NB4 (cell line): ENCODE results near the gene IL1A.

Source experiments
- DNase-seq: peaks from one replicate; pipeline ENCODE4 v3.0.0; 2010; ENCODE audit warnings: low read depth
- H3K4me3 ChIP-seq: one replicate; pipeline ENCODE4 v1.5.1; 2011; ENCODE audit warnings: mild to moderate bottlenecking, low read depth, low read length, moderate library complexity
- MAX ChIP-seq: IDR thresholded peaks from 2 replicates; pipeline ENCODE4 v1.6.1; 2011; ENCODE audit warnings: low read depth, low read length
- MYC ChIP-seq: IDR thresholded peaks from 2 replicates; pipeline ENCODE4 v1.6.1; 2011; ENCODE audit warnings: low read depth, low read length
- POLR2A ChIP-seq: IDR thresholded peaks from 2 replicates; pipeline ENCODE4 v1.6.1; 2011; ENCODE audit warnings: mild to moderate bottlenecking; ENCODE audit not compliant: insufficient read length; ENCODE audit errors: extremely low read depth
- TF ChIP-seq, protein P1 (sequence below): IDR thresholded peaks from one replicate; pipeline ENCODE4 v1.5.1; 2012; ENCODE audit warnings: low read depth, low read length

IL1A gene

DNA sequence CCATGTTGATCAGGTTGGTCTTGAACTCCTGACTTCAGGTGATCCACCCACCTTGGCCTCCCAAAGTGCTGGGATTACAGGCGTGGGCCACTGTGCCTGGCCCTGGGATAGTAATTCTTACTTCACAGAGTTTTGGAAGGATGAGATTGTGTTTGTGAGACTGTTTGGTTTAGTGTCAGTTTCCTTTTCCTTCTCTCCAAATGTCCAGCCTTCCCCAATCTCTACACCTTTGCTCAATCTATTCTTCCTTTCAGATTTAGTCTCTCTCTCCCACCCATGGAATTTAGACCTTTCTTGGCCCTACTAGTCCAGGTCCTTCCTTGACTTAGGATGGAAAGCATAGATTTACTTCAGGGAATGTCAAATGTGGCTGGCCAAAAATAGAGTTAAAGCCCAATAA, 12.2 kb upstream of the IL1A start:
- TF ChIP-seq MYC, result no peak
- TF ChIP-seq MAX, result no peak
- TF ChIP-seq POLR2A, result no peak
- TF ChIP-seq, protein P1, sequence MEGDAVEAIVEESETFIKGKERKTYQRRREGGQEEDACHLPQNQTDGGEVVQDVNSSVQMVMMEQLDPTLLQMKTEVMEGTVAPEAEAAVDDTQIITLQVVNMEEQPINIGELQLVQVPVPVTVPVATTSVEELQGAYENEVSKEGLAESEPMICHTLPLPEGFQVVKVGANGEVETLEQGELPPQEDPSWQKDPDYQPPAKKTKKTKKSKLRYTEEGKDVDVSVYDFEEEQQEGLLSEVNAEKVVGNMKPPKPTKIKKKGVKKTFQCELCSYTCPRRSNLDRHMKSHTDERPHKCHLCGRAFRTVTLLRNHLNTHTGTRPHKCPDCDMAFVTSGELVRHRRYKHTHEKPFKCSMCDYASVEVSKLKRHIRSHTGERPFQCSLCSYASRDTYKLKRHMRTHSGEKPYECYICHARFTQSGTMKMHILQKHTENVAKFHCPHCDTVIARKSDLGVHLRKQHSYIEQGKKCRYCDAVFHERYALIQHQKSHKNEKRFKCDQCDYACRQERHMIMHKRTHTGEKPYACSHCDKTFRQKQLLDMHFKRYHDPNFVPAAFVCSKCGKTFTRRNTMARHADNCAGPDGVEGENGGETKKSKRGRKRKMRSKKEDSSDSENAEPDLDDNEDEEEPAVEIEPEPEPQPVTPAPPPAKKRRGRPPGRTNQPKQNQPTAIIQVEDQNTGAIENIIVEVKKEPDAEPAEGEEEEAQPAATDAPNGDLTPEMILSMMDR, result no peak
- DNase-seq, result no peak
- no peak overlapping the region for H3K4me3 ChIP-seq

- no peak overlapping the region for H3K4me3 ChIP-seq
- TF ChIP-seq, protein P1, result no peak
- TF ChIP-seq POLR2A, result no peak
- 0 out of 2 replicates have a peak, but pooled peaks have one; percentile 9 for TF ChIP-seq MAX
- no peak for TF ChIP-seq MYC
- DNase-seq, result peak; percentile 57
Observed at GRCh38 chr2:112795774-112796173, 11.5 kb upstream of the IL1A start.

DNA sequence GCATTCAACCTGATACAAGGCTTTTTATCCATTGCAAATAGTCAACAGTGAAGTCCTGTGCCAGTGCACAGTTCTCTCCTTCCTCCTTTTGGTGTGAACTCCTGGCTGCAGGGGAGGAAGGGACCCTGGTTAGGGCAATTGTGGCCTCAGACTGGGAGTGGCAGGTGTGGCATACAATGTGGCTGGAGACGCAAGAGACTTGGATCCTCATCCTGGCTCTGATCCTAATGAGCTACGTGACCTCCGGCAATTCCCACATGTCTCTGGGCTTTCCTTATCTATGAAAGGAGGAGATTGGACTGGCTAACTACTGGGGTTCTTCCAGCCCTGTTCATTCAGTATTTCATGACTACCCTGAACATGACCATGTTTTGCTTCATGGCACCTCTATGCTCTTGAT, 10.5 kb upstream of the IL1A start:
- no peak overlapping the region for H3K4me3 ChIP-seq
- TF ChIP-seq MYC, result no peak
- TF ChIP-seq, protein P1, result no peak
- TF ChIP-seq MAX, result no peak
- TF ChIP-seq POLR2A, result no peak

GRCh38 chr2:112794131-112794733, 9.9 kb upstream of the IL1A start:
- peak; percentile 97 for DNase-seq
- no peak overlapping the region for H3K4me3 ChIP-seq
- TF ChIP-seq MYC (peak; percentile 98), POLR2A (no peak), MAX (peak; percentile 100)
- TF ChIP-seq, protein P1, result no peak

More for the DNA sequence above, 10.5 kb upstream of the IL1A start:
- peak; percentile 57 for DNase-seq

DNA sequence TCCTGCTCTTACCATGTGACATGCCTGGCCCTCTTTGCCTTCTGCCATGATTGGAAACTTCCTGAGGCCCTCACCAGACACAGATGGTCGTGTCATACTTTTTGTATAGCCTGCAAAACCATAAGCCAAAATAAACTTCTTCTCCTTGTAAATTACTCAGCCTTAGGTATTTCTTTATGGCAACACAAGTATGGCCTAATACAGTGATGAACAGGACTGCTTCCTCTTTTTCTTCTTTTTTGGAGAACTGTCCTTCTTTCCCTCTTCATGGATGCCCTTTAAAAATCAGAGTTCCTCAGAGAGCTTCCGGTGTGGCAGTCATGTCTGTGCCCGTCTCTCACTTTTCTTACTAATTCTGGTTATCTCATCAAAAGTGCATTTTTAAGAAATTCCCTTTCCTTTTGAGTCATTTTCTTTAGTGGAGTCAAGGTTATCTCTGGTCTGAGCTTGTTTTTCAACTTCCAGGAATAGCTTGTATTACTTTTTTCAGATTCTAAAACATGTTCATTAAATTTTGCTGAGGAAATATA, 9.2 kb upstream of the IL1A start:
- TF ChIP-seq MYC, result no peak
- no peak for TF ChIP-seq MAX
- no peak for TF ChIP-seq POLR2A
- TF ChIP-seq, protein P1, result no peak
- H3K4me3 ChIP-seq, result no peak overlapping the region
- peak; percentile 77 for DNase-seq
